ENCODE data around the gene G6PC2.

G6PC2 gene

DNA sequence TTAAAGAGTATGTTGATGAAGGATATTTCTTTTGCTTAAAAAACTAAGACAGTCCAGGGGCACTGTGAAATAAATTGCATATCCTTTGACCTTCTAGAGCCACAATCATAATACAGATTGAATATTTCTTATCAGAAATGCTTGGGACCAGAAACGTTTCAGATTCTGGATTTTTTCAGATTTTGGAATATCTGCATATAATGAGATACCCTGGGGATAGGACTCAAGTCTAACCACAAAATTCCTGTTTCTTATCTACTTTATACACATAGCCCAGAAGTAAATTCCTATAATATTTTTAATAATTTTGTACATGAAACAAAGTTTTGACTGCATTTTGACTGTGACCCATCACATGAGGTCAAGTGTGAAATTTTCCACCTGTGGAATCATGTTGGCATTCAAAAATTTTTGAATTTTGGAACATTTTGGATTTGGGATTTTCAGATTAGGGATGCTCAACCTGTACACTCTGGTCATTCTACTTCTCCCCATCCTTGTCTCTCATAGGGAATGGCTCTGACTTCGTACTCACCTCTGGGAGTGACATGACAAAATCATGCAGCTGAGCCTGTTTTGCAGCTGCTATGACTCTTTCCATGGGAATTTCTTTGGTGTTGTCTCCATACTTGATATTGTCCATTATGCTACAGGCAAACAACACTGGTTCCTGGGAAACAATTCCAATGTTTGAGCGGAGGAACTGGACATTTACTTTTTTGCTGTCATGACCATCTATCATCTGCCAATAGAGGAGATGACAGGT, 25.7 kb downstream of the G6PC2 start:
- Histone ChIP-seq H4K20me1 (ENCODE audit: insufficient read depth, low read length, poor library complexity, severe bottlenecking) (no peaks in the 10 kb centered on the region), H3K4me3 (ENCODE audit: low read length, poor library complexity, severe bottlenecking) (no peak overlapping the region), H3K36me3 (ENCODE audit: insufficient read depth, low read length) (no peaks in the 10 kb centered on the region), H3K4me2 (ENCODE audit: low read depth, low read length, poor library complexity, severe bottlenecking) (no peak overlapping the region), H3K9me2 (replicated peaks; ENCODE audit: low read depth, low read length) (no peaks in the 10 kb centered on the region), H3K79me2 (ENCODE audit: insufficient read depth, low read length) (no peaks in the 10 kb centered on the region), H3K4me1 (ENCODE audit: insufficient read depth, low read length, poor library complexity, severe bottlenecking) (no peaks in the 10 kb centered on the region), H3K9ac (ENCODE audit: low read depth, low read length, poor library complexity, severe bottlenecking) (no peak overlapping the region), H2AFZ (ENCODE audit: low read length) (no peak overlapping the region), H3K27me3 (ENCODE audit: insufficient read depth, low read length, poor library complexity, severe bottlenecking) (no peaks in the 10 kb centered on the region), H3F3A (ENCODE audit: low read depth) (no peaks in the 10 kb centered on the region), H3K9me3 (ENCODE audit: insufficient read depth, low read depth, low read length) (no peaks in the 10 kb centered on the region)
- TF ChIP-seq, protein P1, sequence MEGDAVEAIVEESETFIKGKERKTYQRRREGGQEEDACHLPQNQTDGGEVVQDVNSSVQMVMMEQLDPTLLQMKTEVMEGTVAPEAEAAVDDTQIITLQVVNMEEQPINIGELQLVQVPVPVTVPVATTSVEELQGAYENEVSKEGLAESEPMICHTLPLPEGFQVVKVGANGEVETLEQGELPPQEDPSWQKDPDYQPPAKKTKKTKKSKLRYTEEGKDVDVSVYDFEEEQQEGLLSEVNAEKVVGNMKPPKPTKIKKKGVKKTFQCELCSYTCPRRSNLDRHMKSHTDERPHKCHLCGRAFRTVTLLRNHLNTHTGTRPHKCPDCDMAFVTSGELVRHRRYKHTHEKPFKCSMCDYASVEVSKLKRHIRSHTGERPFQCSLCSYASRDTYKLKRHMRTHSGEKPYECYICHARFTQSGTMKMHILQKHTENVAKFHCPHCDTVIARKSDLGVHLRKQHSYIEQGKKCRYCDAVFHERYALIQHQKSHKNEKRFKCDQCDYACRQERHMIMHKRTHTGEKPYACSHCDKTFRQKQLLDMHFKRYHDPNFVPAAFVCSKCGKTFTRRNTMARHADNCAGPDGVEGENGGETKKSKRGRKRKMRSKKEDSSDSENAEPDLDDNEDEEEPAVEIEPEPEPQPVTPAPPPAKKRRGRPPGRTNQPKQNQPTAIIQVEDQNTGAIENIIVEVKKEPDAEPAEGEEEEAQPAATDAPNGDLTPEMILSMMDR (conservative IDR thresholded peaks at IDR 0.05; ENCODE audit: low read length), result no peak
- TF ChIP-seq EZH2phosphoT487 (IDR thresholded peaks at IDR 0.05; ENCODE audit: borderline replicate concordance), result no peak

DNA sequence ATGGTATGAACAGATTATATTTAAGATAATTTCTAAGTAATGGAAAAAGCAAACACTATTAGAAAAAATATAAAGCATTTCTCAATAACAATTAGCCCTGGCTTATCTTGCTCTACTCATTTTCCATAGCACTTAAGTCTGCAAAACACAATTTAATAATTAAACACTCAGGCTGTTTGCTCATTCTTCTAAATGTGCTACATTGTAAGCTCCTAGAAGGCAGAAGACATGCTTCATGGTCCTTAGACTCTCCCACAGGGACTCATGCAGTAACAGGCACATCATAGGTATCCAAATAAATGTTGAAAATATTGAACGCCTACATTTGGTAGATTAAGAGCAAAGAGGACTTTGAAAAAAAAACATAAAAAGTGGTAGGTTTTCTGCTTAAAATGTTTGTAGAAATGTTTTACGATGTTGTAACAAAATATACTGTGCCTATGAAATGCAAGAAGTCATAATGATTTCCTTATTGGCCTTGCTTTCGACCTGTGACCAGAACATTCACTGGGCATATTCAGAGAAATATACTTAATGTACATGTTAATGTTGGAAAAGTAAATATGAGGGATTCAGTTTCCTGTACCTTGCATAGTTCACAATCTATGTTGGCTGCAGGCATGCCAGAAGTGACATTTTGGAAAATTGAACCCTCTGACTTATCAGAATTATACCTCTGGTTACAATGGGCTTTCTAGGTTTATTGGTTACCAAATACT, 27.2 kb downstream of the G6PC2 start:
- Histone ChIP-seq H3K4me2 (ENCODE audit: low read depth, low read length, poor library complexity, severe bottlenecking) (no peak overlapping the region), H3K79me2 (ENCODE audit: insufficient read depth, low read length) (no peaks in the 10 kb centered on the region), H3K4me3 (ENCODE audit: low read length, poor library complexity, severe bottlenecking) (no peak overlapping the region), H3K9me3 (ENCODE audit: insufficient read depth, low read depth, low read length) (no peaks in the 10 kb centered on the region), H2AFZ (ENCODE audit: low read length) (no peak overlapping the region), H3K9ac (ENCODE audit: low read depth, low read length, poor library complexity, severe bottlenecking) (no peak overlapping the region), H3K36me3 (ENCODE audit: insufficient read depth, low read length) (no peaks in the 10 kb centered on the region), H3K9me2 (replicated peaks; ENCODE audit: low read depth, low read length) (no peaks in the 10 kb centered on the region), H3F3A (ENCODE audit: low read depth) (no peaks in the 10 kb centered on the region), H4K20me1 (ENCODE audit: insufficient read depth, low read length, poor library complexity, severe bottlenecking) (no peaks in the 10 kb centered on the region), H3K27me3 (ENCODE audit: insufficient read depth, low read length, poor library complexity, severe bottlenecking) (no peaks in the 10 kb centered on the region), H3K4me1 (ENCODE audit: insufficient read depth, low read length, poor library complexity, severe bottlenecking) (no peaks in the 10 kb centered on the region)
- TF ChIP-seq EZH2phosphoT487 (IDR thresholded peaks at IDR 0.05; ENCODE audit: borderline replicate concordance), result no peak
- TF ChIP-seq, protein P1 (conservative IDR thresholded peaks at IDR 0.05; ENCODE audit: low read length), result no peak

DNA sequence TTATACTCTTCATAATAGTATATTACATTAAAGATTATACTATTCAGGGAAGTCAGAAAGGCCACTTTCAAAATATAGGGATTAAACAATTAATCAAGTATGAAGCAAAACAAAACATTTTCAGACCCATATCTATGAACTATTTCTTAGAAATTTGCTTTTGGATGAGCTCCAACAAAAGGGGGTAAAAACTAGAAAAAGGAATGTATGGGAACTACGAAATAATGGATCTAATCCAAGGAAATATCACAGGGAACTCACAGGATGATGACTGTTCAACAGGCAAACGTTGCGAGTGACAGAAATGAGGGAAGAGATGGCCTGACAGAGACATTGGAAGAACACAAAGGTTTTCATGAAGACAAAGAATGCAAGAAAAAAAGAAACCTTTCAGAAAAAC, 27.9 kb downstream of the G6PC2 start:
- Histone ChIP-seq H2AFZ (ENCODE audit: low read length) (no peak overlapping the region), H3F3A (ENCODE audit: low read depth) (no peaks in the 10 kb centered on the region), H3K36me3 (ENCODE audit: insufficient read depth, low read length) (no peaks in the 10 kb centered on the region), H3K4me2 (ENCODE audit: low read depth, low read length, poor library complexity, severe bottlenecking) (no peak overlapping the region), H3K27me3 (ENCODE audit: insufficient read depth, low read length, poor library complexity, severe bottlenecking) (no peaks in the 10 kb centered on the region), H4K20me1 (ENCODE audit: insufficient read depth, low read length, poor library complexity, severe bottlenecking) (no peaks in the 10 kb centered on the region), H3K9me3 (ENCODE audit: insufficient read depth, low read depth, low read length) (no peaks in the 10 kb centered on the region), H3K79me2 (ENCODE audit: insufficient read depth, low read length) (no peaks in the 10 kb centered on the region), H3K4me3 (ENCODE audit: low read length, poor library complexity, severe bottlenecking) (no peak overlapping the region), H3K9me2 (replicated peaks; ENCODE audit: low read depth, low read length) (no peaks in the 10 kb centered on the region), H3K9ac (ENCODE audit: low read depth, low read length, poor library complexity, severe bottlenecking) (no peak overlapping the region), H3K4me1 (ENCODE audit: insufficient read depth, low read length, poor library complexity, severe bottlenecking) (no peaks in the 10 kb centered on the region)
- no peak for TF ChIP-seq EZH2phosphoT487 (IDR thresholded peaks at IDR 0.05; ENCODE audit: borderline replicate concordance)
- TF ChIP-seq, protein P1 (conservative IDR thresholded peaks at IDR 0.05; ENCODE audit: low read length), result no peak
